HEK293 (cell line): ENCODE measurements around the gene DLGAP3.

Experiments used
- CTCF ChIP-seq: fragments of 450-650 bp; formaldehyde crosslinking; IDR thresholded peaks from 2 replicates; pipeline ENCODE4 v1.5.1; 2016; ENCODE audit warnings: missing biosample characterization, missing genetic modification characterization
- GLIS1 ChIP-seq: fragments of 450-650 bp; formaldehyde crosslinking; IDR thresholded peaks from 2 replicates; pipeline ENCODE4 v1.5.1; 2016; ENCODE audit warnings: missing biosample characterization, missing genetic modification characterization
- KLF1 ChIP-seq: fragments of 450-650 bp; formaldehyde crosslinking; IDR thresholded peaks from 2 replicates; pipeline ENCODE4 v1.5.1; 2016; ENCODE audit warnings: missing biosample characterization, missing genetic modification characterization
- OVOL3 ChIP-seq: fragments of 450-650 bp; formaldehyde crosslinking; IDR thresholded peaks from 2 replicates; pipeline ENCODE4 v1.5.1; 2016; ENCODE audit warnings: missing biosample characterization, missing genetic modification characterization
- PATZ1 ChIP-seq: fragments of 450-650 bp; formaldehyde crosslinking; IDR thresholded peaks from 2 replicates; pipeline ENCODE4 v1.5.1; 2016; ENCODE audit warnings: missing biosample characterization, missing genetic modification characterization
- REST ChIP-seq: fragments of 450-650 bp; formaldehyde crosslinking; IDR thresholded peaks from 2 replicates; pipeline ENCODE4 v1.5.1; 2016; ENCODE audit warnings: missing biosample characterization, missing genetic modification characterization
- SETDB1 ChIP-seq: IDR thresholded peaks from one replicate; pipeline ENCODE4 v1.6.1; 2017; ENCODE audit warnings: mild to moderate bottlenecking, low read length, moderate library complexity, mixed read lengths; ENCODE audit not compliant: insufficient read length
- YY1 ChIP-seq: fragments of 450-650 bp; formaldehyde crosslinking; IDR thresholded peaks from 2 replicates; pipeline ENCODE4 v1.5.1; 2018; ENCODE audit warnings: missing biosample characterization, missing genetic modification characterization
- ZBTB48 ChIP-seq: fragments of 450-650 bp; formaldehyde crosslinking; IDR thresholded peaks from 2 replicates; pipeline ENCODE4 v1.5.1; 2016; ENCODE audit warnings: missing biosample characterization, missing genetic modification characterization
- ZBTB8A ChIP-seq: fragments of 450-650 bp; formaldehyde crosslinking; IDR thresholded peaks from 2 replicates; pipeline ENCODE4 v1.5.1; 2016; ENCODE audit warnings: missing biosample characterization, missing genetic modification characterization
- ZFHX2 ChIP-seq: fragments of 450-650 bp; formaldehyde crosslinking; conservative IDR thresholded peaks from 2 replicates; pipeline ENCODE4 v1.5.1; 2016; ENCODE audit warnings: missing biosample characterization, missing genetic modification characterization
- ZNF146 ChIP-seq: fragments of 450-650 bp; formaldehyde crosslinking; IDR thresholded peaks from 2 replicates; pipeline ENCODE4 v1.5.1; 2016; ENCODE audit warnings: missing biosample characterization, missing genetic modification characterization
- ZNF24 ChIP-seq: fragments of 450-650 bp; formaldehyde crosslinking; IDR thresholded peaks from 2 replicates; pipeline ENCODE4 v1.5.1; 2016; ENCODE audit warnings: missing biosample characterization, missing genetic modification characterization
- ZNF26 ChIP-seq: fragments of 450-650 bp; formaldehyde crosslinking; IDR thresholded peaks from 2 replicates; pipeline ENCODE4 v1.5.1; 2016; ENCODE audit warnings: missing biosample characterization, missing genetic modification characterization
- ZNF394 ChIP-seq: fragments of 450-650 bp; formaldehyde crosslinking; IDR thresholded peaks from 2 replicates; pipeline ENCODE4 v1.5.1; 2016; ENCODE audit warnings: missing biosample characterization, missing genetic modification characterization, mild to moderate bottlenecking, moderate library complexity, borderline replicate concordance
- ZNF488 ChIP-seq: fragments of 450-650 bp; formaldehyde crosslinking; IDR thresholded peaks from 2 replicates; pipeline ENCODE4 v1.5.1; 2016; ENCODE audit warnings: missing biosample characterization, missing genetic modification characterization
- ZNF571 ChIP-seq: fragments of 450-650 bp; formaldehyde crosslinking; IDR thresholded peaks from 2 replicates; pipeline ENCODE4 v1.5.0; 2017; ENCODE audit warnings: missing biosample characterization, missing genetic modification characterization
- ZNF623 ChIP-seq: fragments of 450-650 bp; formaldehyde crosslinking; IDR thresholded peaks from 2 replicates; pipeline ENCODE4 v1.5.1; 2016; ENCODE audit warnings: missing biosample characterization, missing genetic modification characterization
- ZNF639 ChIP-seq: fragments of 450-650 bp; formaldehyde crosslinking; IDR thresholded peaks from 2 replicates; pipeline ENCODE4 v1.5.1; 2016; ENCODE audit warnings: missing biosample characterization, missing genetic modification characterization
- ZNF660 ChIP-seq: fragments of 450-650 bp; IDR thresholded peaks from 2 replicates; pipeline ENCODE4 v1.5.1; 2018; ENCODE audit warnings: missing biosample characterization, mild to moderate bottlenecking, missing genetic modification characterization
- ZXDB ChIP-seq: fragments of 450-650 bp; formaldehyde crosslinking; IDR thresholded peaks from 2 replicates; pipeline ENCODE4 v1.5.1; 2016; ENCODE audit warnings: missing biosample characterization, missing genetic modification characterization
- TF ChIP-seq, protein P1 (sequence below): fragments of 450-650 bp; formaldehyde crosslinking; optimal IDR thresholded peaks from 2 replicates; pipeline ENCODE3; 2016; ENCODE audit warnings: missing biosample characterization, mild to moderate bottlenecking, missing genetic modification characterization

The DLGAP3 gene

DNA sequence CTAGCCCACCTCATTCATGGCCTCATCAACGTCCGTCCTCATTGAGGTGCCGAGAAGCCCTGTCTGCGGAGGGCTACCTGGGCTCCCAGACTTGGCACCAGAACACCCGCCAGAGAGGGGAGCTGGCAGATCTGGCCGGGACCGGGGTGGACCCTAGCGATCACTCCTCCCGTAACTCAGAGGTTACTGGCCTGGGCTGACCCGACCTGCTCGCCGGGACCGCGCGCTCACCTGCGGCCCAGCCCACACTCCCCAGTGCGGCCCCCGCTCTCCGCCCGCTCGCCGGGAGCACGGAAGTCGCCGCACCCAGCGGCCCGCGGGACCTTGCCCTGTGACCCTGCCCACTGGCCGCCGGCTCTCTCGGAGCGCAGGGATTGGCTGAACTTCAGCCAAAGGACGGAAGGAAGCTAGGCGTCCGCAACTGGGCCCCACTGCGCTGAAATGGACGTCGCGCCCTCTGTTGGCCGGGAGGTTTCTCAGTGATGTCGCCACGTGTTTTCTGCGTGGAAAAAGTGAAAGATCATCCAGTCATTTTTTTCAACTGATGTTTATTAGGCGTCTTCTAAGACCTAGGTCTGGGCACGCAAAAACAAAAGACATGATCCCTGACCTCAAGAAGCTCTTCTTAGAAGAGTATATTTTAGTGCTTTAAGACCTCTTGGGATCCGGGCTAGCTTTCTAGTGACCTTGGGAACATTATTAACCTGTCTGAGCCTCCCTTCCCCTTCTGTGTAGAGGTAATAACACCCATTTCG is 69.8 kb downstream of the DLGAP3 start, which contains the start of gene SMIM12 (continued):
- TF ChIP-seq PATZ1 (tag by site-specific recombination) = peak; percentile 68
- TF ChIP-seq REST (tag by site-specific recombination) = 0 out of 2 replicates have a peak, but pooled peaks have one; percentile 14
- peak; percentile 90 for TF ChIP-seq CTCF (tag by site-specific recombination)
- no peak for TF ChIP-seq ZNF488 (tag by site-specific recombination)
- peak; percentile 32; the same call in 1 of the 2 replicates for TF ChIP-seq ZBTB8A (tag by site-specific recombination)
- TF ChIP-seq ZFHX2 (tag by site-specific recombination) = peak; percentile 84
- TF ChIP-seq ZNF660 = peak; percentile 95
- no peak; the same call in 1 of the 2 replicates for TF ChIP-seq ZNF623 (tag by site-specific recombination)
- TF ChIP-seq YY1 (tag by site-specific recombination) = peak; percentile 21; the same call in 1 of the 2 replicates
- peak; percentile 62; the same call in 1 of the 2 replicates for TF ChIP-seq ZNF394 (tag by site-specific recombination)
- peak; percentile 85; the same call in 1 of the 2 replicates for TF ChIP-seq ZNF24 (tag by site-specific recombination)
- TF ChIP-seq ZNF639 (tag by site-specific recombination) = peak; percentile 86
- TF ChIP-seq, protein P1, sequence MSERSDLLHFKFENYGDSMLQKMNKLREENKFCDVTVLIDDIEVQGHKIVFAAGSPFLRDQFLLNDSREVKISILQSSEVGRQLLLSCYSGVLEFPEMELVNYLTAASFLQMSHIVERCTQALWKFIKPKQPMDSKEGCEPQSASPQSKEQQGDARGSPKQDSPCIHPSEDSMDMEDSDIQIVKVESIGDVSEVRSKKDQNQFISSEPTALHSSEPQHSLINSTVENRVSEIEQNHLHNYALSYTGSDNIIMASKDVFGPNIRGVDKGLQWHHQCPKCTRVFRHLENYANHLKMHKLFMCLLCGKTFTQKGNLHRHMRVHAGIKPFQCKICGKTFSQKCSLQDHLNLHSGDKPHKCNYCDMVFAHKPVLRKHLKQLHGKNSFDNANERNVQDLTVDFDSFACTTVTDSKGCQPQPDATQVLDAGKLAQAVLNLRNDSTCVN (tag by site-specific recombination) = peak; percentile 54
- peak; percentile 69 for TF ChIP-seq SETDB1
- peak; percentile 36; the same call in 1 of the 2 replicates for TF ChIP-seq KLF1 (tag by site-specific recombination)
- no peak for TF ChIP-seq ZNF26 (tag by site-specific recombination)
- TF ChIP-seq ZXDB = peak; percentile 81
- TF ChIP-seq ZNF146 (tag by site-specific recombination) = no peak
- TF ChIP-seq OVOL3 = no peak
- no peak for TF ChIP-seq ZNF571 (tag by site-specific recombination)
- peak; percentile 35 for TF ChIP-seq GLIS1 (tag by site-specific recombination)
- TF ChIP-seq ZBTB48 (tag by site-specific recombination) = 0 out of 2 replicates have a peak, but pooled peaks have one; percentile 43
